Tibial nerve (tissue), 4 donors: ENCODE measurements around the gene B3GAT1.

Experiments used
- EP300 ChIP-seq, 2 donors: sonication (generic); formaldehyde crosslinking; IDR thresholded peaks; one replicate each; pipeline ENCODE4 v1.6.1; 2017; ENCODE audit warnings: antibody characterized with exemption in 2 of 2, mild to moderate bottlenecking in 1 of 2
- TF ChIP-seq, protein P1 (sequence below), 5 experiments: fragments of 200-600 bp in 3 of 5; fragments of 450-650 bp in 2 of 5; sonication (generic) in 3 of 5; IDR thresholded peaks; one replicate each; pipeline ENCODE4 v1.5.1; 2016 to 2019; ENCODE audit warnings: antibody characterized with exemption in 5 of 5, mild to moderate bottlenecking in 3 of 5, moderate library complexity in 2 of 5

DNA sequence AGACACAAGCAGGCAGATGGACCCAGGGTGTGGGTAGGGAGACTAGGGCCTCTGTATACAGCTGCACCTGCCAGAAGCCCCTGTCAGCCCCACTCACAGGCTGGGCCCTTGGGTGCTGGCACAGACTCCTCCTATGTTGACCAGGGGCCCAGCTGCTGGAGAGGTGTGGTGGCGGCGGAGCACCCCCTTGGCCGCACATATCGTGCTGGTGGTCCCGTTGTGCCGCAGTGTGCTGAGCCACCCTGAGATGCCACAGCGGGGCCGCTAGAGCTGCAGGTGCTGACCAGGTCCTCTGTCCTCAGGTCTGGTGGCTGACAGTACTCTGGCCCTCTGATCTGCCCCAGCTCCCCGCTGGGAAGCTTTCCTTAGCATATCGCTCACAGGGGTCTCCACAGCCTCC, 30.2 kb upstream of the B3GAT1 start:
- no peak for TF ChIP-seq EP300 (IDR thresholded peaks at IDR 0.05)
- TF ChIP-seq, protein P1, sequence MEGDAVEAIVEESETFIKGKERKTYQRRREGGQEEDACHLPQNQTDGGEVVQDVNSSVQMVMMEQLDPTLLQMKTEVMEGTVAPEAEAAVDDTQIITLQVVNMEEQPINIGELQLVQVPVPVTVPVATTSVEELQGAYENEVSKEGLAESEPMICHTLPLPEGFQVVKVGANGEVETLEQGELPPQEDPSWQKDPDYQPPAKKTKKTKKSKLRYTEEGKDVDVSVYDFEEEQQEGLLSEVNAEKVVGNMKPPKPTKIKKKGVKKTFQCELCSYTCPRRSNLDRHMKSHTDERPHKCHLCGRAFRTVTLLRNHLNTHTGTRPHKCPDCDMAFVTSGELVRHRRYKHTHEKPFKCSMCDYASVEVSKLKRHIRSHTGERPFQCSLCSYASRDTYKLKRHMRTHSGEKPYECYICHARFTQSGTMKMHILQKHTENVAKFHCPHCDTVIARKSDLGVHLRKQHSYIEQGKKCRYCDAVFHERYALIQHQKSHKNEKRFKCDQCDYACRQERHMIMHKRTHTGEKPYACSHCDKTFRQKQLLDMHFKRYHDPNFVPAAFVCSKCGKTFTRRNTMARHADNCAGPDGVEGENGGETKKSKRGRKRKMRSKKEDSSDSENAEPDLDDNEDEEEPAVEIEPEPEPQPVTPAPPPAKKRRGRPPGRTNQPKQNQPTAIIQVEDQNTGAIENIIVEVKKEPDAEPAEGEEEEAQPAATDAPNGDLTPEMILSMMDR (IDR thresholded peaks at IDR 0.05), result no peak
